Thyroid gland (tissue), 4 donors: Measurements from ENCODE around the gene PRKCA. TPM values are rescaled to one million over a fixed set of nuclear protein-coding genes. Genes with fewer than 3 reads are reported as not detected.

ENCODE experiments used
- DNase-seq, 2 donors: peaks; one replicate each; pipeline ENCODE4 v3.0.0-alpha.2; 2019
- H3K27ac ChIP-seq, 3 donors: fragments of 200-600 bp; sonication (generic); 1 replicate in 2 of 3; 2 replicates in 1 of 3; pipeline ENCODE4 v1.5.1; 2016 to 2019; ENCODE audit warnings: mild to moderate bottlenecking in 1 of 3, moderate library complexity in 1 of 3
- H3K27me3 ChIP-seq: fragments of 200-600 bp; sonication (generic); one replicate; pipeline ENCODE4 v1.5.1; 2019
- H3K36me3 ChIP-seq, 2 donors: fragments of 200-600 bp; sonication (generic); one replicate each; pipeline ENCODE4 v1.5.1; 2016 to 2019
- H3K4me1 ChIP-seq, 2 donors: fragments of 200-600 bp; sonication (generic); one replicate each; pipeline ENCODE4 v1.5.1; 2017 to 2019
- H3K4me3 ChIP-seq, 3 donors: fragments of 200-600 bp; sonication (generic); replicated peaks in 1 of 3; 1 replicate in 2 of 3; 2 replicates in 1 of 3; pipeline ENCODE4 v1.5.1; 2016; ENCODE audit warnings: mild to moderate bottlenecking in 1 of 3
- H3K9me3 ChIP-seq: fragments of 200-600 bp; sonication (generic); one replicate; pipeline ENCODE4 v1.5.1; 2017
- POLR2A ChIP-seq, 2 donors: fragments of 450-650 bp; IDR thresholded peaks; one replicate each; pipeline ENCODE4 v1.6.1; 2017; ENCODE audit warnings: antibody characterized with exemption in 2 of 2, mild to moderate bottlenecking in 2 of 2, moderate library complexity in 1 of 2
- WGBS, 2 donors: methylation state at CpG; one replicate each; pipeline ENCODE4 v1.1.5; 2017; 5-methylcytosine and 5-hydroxymethylcytosine counted together
- intact Hi-C: fragments of 100-400 bp; cut with DNase I; formaldehyde crosslinking; loops from one replicate; pipeline ENCODE4 v1.15.1; 2023
- total RNA-seq, 4 donors: library from RNA; depleted of rRNA; stranded (reverse); fragments of >200 nt; gene quantifications; one replicate each; pipeline ENCODE4 v1.2.3, GENCODE V29; 2016
- TF ChIP-seq, protein P1 (sequence below), 6 experiments: fragments of 200-600 bp in 3 of 6; fragments of 450-650 bp in 3 of 6; sonication (generic) in 3 of 6; IDR thresholded peaks; one replicate each; pipeline ENCODE4 v1.5.1; 2016 to 2019; ENCODE audit warnings: antibody characterized with exemption in 6 of 6, mild to moderate bottlenecking in 2 of 6, inconsistent platforms in 1 of 6, moderate library complexity in 1 of 6

Gene PRKCA
- total RNA-seq, 4 donors from 2014 or later: 6.7 to 24.2 (median 15.3) TPM

DNA sequence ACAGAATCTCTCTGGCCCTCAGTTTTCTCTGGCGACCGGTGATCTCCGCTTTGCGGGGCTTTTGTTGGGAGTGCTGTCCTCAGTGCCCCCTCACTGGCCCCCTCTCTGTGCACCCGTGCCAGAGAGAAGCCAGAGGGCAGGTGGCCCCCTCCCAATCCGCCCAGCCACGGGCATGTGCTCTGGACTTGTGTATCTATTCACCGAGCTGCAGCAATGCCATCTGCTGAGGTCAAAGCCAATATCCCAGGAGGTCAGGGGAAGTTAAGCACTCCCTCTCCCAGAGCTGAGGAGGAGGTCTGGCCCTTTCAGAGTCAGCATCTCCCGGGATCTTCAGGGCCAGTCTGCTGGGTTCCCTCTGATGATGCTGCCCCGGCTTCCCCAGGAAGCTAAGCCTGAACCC is 537.6 kb downstream of the PRKCA start:
- intact Hi-C loops: no loop called here

GRCh38 chr17:66841328-66841727 is 538.9 kb downstream of the PRKCA start:
- H3K36me3 ChIP-seq: no peaks in the 10 kb centered on the region
- intact Hi-C loops: no loop called here
- 44 to 67% methylated on average over 4 of the region's 4 CpGs for WGBS, 2 donors
- DNase-seq: no peak
- H3K9me3 ChIP-seq: no peaks in the 10 kb centered on the region
- no peaks in the 10 kb centered on the region for H3K27me3 ChIP-seq
- no peak overlapping the region for H3K4me3 ChIP-seq
- no peak for TF ChIP-seq POLR2A (IDR thresholded peaks at IDR 0.05)
- TF ChIP-seq, protein P1, sequence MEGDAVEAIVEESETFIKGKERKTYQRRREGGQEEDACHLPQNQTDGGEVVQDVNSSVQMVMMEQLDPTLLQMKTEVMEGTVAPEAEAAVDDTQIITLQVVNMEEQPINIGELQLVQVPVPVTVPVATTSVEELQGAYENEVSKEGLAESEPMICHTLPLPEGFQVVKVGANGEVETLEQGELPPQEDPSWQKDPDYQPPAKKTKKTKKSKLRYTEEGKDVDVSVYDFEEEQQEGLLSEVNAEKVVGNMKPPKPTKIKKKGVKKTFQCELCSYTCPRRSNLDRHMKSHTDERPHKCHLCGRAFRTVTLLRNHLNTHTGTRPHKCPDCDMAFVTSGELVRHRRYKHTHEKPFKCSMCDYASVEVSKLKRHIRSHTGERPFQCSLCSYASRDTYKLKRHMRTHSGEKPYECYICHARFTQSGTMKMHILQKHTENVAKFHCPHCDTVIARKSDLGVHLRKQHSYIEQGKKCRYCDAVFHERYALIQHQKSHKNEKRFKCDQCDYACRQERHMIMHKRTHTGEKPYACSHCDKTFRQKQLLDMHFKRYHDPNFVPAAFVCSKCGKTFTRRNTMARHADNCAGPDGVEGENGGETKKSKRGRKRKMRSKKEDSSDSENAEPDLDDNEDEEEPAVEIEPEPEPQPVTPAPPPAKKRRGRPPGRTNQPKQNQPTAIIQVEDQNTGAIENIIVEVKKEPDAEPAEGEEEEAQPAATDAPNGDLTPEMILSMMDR (IDR thresholded peaks at IDR 0.05): no peak
- H3K4me1 ChIP-seq: no peaks in the 10 kb centered on the region
- no peak overlapping the region for H3K27ac ChIP-seq

More for the DNA sequence above, 537.6 kb downstream of the PRKCA start:
- Histone ChIP-seq H3K27ac (no peak overlapping the region), H3K4me1 (no peaks in the 10 kb centered on the region), H3K9me3 (no peaks in the 10 kb centered on the region), H3K27me3 (no peaks in the 10 kb centered on the region), H3K4me3 (no peak overlapping the region), H3K36me3 (no peaks in the 10 kb centered on the region)
- WGBS, 2 donors: 82 to 83% methylated on average over 8 to 9 of the region's 10 CpGs
- TF ChIP-seq, protein P1 (IDR thresholded peaks at IDR 0.05): no peak
- TF ChIP-seq POLR2A (IDR thresholded peaks at IDR 0.05): no peak
- DNase-seq: no peak

DNA sequence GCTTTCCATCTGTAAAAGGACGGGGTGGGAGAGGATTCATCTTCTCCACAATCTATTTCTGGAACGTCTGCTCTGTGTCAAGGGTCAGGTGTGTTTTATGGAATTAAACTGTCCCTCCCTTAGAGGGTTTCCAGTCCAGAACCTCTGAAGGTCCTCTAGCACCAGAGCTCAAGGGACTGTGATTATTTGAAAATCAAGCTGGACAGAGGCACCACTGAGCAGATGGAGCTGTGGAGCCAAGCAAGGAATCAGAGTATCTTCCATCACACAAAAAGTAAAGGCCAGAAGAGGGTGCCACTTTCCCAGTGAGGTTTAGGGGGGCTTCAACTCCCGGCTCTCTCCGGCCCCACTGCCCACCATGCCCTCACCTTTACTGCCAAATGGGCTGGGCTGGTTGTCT is 539.3 kb downstream of the PRKCA start:
- TF ChIP-seq, protein P1 (IDR thresholded peaks at IDR 0.05): no peak
- TF ChIP-seq POLR2A (IDR thresholded peaks at IDR 0.05): no peak

GRCh38 chr17:66842505-66842904 is 540.1 kb downstream of the PRKCA start:
- Histone ChIP-seq H3K27ac (no peak overlapping the region), H3K4me3 (no peak overlapping the region), H3K9me3 (no peaks in the 10 kb centered on the region), H3K4me1 (no peaks in the 10 kb centered on the region), H3K27me3 (no peaks in the 10 kb centered on the region), H3K36me3 (no peaks in the 10 kb centered on the region)
- WGBS, 2 donors: 77 to 85% methylated on average over 5 of the region's 5 CpGs
- no peak for TF ChIP-seq POLR2A (IDR thresholded peaks at IDR 0.05)
- TF ChIP-seq, protein P1 (IDR thresholded peaks at IDR 0.05): no peak
- no peak for DNase-seq
- intact Hi-C loops: no loop called here

More for the DNA sequence above, 539.3 kb downstream of the PRKCA start:
- Histone ChIP-seq H3K9me3 (no peaks in the 10 kb centered on the region), H3K4me3 (no peak overlapping the region), H3K4me1 (no peaks in the 10 kb centered on the region), H3K27me3 (no peaks in the 10 kb centered on the region), H3K36me3 (no peaks in the 10 kb centered on the region), H3K27ac (no peak overlapping the region)
- intact Hi-C loops: no loop called here
- 76 to 81% methylated on average over 3 to 4 of the region's 4 CpGs for WGBS, 2 donors
- no peak for DNase-seq

DNA sequence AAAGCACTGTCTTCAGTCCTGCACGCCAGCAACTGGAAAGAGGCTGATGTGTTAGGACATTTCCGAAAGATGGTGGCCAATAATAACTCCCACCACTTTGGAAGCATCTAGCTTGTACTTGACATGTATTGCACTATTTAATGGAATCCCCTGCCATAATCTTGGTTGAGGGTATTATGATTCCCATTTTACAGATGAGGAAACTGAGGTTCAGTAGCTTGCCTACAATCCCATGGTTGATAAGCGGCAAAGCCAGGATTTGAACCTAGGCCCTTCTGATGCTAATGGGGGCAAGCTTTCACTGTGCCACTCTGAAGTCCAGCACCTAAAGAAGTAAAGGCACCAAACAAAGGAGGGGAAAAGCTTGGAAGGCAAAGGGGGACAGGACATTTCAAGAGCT is 540.5 kb downstream of the PRKCA start:
- H3K36me3 ChIP-seq: no peaks in the 10 kb centered on the region
- H3K27me3 ChIP-seq: no peaks in the 10 kb centered on the region
- intact Hi-C loops: no loop called here
- WGBS, 2 donors: 95 to 98% methylated on average over 3 of the region's 3 CpGs
- no peaks in the 10 kb centered on the region for H3K4me1 ChIP-seq
- TF ChIP-seq, protein P1 (IDR thresholded peaks at IDR 0.05): no peak
- no peak for TF ChIP-seq POLR2A (IDR thresholded peaks at IDR 0.05)
- H3K27ac ChIP-seq: no peak overlapping the region
- no peak overlapping the region for H3K4me3 ChIP-seq
- no peak for DNase-seq
- H3K9me3 ChIP-seq: no peaks in the 10 kb centered on the region
